HG03025 (cell line): ENCODE data around the gene ADAMTSL5.

Experiments
- ATAC-seq: cut with Tn5 transposase; IDR thresholded peaks from one replicate; pipeline ENCODE4 v1.9.1; 2021; ENCODE audit warnings: mild to moderate bottlenecking, moderate library complexity; ENCODE audit not compliant: unreplicated experiment, low FRiP score

The ADAMTSL5 gene

DNA sequence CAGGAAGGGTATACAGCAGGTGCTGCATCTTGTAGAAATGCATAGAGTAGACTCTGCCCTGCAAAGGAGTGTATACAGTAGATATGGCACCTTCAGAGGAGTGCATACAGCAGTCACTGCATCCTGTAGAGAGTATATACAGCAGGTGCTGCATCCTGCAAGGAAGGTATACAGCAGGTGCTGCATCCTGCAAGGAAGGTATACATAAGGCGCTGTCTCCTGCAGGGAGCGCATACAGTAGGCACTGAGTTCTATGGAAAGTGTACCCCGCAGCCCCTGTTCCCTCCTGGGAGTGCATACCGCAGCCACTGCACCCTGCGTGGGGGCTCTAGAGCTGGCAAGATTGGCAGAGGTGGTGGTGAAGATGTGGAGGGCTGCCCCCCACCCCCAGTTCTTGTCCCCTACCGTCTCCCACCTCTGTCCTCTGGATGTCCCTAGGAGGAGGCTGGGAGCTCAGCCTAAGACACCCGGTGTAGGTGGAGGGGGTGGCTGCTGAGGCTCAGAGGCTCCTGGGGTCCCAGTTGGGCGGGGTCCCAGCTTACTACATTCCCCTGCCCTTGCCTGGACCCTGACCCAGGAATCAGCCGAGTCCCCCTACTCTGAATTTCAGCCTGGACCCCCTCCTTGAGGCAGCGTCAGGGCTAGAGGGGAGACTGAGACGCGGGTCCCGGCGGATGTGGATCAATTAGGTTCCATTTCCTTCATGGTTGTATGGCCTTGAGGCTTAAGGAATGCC lies 2.3 kb upstream of the ADAMTSL5 start:
- no peak for ATAC-seq

DNA sequence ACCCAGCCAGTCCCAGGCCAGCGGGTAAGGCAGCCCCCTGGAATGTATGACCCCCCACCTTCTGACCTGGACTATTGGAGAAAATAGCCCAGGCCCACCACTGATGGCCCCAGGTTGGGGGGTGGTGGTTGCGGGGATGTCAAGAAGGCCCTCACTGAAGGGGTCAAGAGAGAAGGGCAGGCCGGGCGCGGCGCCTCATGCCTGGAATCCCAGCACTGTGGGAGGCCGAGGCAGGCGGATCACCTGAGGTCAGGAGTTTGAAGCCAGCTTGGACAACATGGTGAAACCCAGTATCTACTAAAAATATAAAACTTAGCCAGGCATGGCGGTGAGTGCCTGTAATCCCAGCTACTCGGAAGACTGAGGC lies 1.5 kb upstream of the ADAMTSL5 start:
- ATAC-seq: no peak

GRCh38 chr19:1513499-1514294 lies 878 bp upstream of the ADAMTSL5 start:
- ATAC-seq: no peak

DNA sequence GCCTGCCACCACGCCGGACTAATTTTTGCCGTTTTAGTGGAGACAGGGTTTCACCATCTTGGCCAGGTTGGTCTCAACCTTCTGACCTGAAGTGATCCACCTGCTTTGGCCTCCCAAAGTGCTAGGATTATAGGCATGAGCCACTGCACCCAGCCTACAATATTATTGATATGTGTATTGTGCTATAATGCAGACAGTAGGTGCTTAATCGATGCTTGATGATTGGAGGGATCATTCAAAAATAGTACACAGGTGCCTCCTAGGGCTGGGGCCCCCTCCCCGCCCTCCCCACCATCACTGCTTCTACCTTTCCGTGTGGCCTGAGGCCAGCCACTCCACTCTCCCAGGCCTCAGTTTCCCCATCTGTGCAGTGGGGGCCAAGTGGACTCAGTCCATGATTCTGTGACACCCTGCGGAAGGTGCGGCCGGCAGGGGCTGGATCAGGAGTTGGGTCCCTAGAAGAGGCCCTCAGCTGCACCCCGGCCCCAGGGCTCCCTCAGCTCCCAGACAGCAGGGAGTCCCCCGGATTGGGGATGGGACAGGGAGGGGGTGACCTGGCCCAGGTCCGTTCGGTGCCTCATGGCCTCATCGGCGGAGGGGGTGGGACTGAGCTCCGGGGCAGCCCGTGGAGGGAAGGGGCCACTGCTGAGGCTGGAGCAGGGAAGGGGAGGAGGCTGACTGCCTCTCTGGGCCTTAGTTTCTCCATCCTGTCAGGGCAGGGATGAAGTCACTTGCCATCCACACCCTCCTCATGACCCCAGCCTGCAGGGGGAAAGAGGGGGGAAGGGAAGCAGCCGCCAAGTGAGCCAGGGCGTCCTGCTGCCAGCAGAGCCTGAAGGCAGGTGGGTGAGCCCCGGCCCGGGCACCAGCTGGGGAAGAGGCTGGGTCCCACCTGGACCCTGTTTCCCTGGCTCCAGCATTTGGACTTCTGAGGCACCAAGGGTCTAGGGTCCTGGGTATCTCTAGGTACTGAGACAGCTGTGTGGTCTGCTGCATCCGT lies 1.2 kb downstream of the ADAMTSL5 start:
- no peak for ATAC-seq

DNA sequence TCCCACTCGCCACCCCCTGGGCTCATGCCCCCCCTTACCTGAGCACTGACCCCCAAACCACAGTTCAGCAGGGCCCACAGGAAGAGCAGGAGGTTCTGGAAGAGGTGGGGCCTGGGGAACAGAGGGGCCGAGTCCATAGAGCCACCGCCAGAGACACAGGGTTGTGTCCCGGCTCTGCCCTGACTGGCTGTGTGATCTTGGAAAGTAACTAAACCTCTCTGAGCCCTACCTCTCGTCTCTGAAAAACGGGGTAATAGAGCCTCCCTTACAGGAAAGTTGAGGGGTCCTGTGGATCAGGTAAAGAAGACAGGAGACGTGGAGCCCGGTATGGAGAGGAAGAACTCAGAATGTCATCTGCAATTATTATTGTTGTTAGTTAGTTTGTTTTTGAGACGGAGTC lies 2.0 kb downstream of the ADAMTSL5 start:
- no peak for ATAC-seq

DNA sequence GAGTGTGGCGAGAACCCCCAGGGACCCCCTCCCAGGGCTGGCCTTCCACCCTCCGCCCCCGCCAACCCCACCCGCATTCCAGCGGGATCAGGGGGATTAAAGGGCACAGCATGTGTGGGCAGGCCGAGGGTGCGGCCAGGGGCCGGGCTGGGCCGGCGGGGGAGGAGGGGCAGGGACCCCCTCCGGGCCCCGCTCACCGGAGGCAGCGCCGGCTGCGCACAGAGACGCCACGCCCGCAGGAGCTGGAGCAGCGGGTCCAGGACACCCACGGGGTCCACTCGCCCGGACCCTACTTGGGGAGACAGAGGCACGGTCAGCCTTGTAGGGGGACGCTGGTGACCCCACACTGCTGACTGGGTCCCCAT lies 2.4 kb downstream of the ADAMTSL5 start:
- ATAC-seq: no peak

GRCh38 chr19:1509602-1510441 lies 3.0 kb downstream of the ADAMTSL5 start:
- no peak for ATAC-seq

DNA sequence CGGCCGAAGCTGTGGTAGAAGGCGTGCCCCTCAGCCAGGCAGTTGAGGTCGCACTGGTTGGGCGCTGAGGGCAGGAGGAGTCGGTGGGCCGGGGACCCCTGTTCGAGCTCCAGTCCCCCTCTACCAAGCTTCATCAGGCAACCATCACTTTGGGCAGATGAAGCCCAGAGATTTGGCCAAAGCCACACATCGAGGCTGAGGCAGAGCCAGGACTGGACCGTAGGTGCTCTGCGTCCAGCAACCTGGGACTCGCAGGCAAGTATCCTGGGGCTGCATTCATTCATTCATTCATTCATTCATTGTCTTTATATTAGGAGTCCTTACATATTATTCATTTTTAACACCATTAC lies 4.3 kb downstream of the ADAMTSL5 start:
- ATAC-seq: no peak

- no peak for ATAC-seq
Observed at GRCh38 chr19:1507763-1508506, 4.9 kb downstream of the ADAMTSL5 start.

DNA sequence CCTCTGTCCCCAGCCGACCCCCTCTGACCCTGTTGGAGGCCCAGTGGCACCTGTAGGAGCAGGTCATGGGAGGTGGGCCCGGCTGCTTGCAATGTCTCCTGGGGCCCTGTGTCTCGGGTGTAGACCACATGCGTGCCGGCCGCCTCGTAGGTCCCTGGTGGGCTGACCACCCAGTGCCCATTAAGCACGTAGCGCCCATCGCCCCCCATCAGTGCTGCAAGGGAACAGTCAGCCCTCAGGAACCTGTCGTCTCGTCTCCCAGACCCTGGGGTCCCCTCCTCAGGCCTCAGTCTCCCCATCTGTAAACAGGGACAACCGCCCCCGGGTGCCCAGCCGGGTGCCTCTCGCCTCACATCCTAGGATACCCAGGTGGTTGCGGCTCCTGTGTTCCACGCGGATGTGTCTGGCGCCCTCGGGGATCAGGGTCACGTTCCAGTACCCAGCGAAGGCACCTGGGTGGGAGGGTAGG lies 5.6 kb downstream of the ADAMTSL5 start:
- no peak for ATAC-seq

- no peak for ATAC-seq
Observed at GRCh38 chr19:1505991-1506881, 6.6 kb downstream of the ADAMTSL5 start.

DNA sequence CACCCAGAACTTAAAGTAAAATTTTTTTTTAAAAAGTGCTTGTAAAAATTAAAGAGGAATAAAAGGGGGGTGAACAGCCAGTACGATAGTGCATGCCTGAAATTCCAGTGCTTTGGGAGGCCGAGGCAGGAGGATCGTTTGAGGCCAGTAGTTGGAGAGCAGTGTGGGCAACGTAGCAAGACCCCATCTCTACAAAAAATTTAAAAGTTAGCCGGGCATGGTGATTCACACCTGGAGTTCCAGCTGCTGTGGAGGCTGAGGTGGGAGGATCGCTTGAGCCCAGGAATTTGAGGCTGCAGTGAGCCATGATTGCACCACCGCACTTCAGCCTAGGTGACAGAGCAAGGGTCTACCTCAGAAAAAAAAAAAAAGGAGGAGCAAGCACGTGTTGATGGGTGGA lies 7.8 kb downstream of the ADAMTSL5 start:
- ATAC-seq: no peak

DNA sequence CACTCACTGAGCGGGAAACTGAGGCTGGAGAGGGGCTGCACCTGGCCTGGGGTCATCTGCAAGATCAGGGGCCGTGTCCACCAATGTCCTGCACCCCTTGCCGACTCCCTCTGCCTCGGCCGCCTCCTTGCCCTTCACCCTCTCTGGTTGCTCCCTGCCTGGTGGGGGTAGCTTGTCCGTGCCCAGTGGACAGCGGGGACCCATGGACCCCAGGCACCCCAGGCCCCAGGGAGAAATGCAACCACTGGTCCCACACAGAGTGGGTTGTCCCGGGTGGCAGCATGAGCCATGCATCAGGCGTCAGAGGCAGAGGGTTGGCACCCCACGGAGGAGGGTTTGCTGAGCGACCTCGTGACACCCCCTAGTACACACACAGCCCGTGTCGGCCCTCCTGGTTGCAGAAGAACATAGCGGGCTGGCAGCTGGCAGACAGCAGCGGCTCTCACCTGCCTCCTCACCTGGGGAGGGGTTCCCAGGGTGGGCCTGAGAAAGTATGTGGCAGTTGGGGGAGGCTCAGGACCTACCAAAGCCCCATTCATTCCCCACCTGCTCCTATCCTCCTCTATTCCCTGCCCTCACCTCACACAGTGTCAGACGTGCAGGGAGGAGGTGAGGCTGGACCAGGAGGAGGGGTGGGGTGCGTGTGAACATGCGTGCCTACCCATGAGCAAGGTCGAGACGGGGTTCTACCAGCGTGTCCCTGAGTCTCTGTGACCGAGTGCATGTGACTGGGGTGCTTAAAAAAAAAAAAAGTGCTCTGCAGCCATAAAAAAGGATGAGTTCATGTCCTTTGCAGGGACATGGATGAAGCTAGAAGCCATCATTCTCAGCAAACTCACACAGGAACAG lies 8.7 kb downstream of the ADAMTSL5 start:
- no peak for ATAC-seq

GRCh38 chr19:1503089-1503924 lies 9.5 kb downstream of the ADAMTSL5 start:
- no peak for ATAC-seq

- ATAC-seq: no peak
Observed at GRCh38 chr19:1502433-1503088, 10.3 kb downstream of the ADAMTSL5 start.

DNA sequence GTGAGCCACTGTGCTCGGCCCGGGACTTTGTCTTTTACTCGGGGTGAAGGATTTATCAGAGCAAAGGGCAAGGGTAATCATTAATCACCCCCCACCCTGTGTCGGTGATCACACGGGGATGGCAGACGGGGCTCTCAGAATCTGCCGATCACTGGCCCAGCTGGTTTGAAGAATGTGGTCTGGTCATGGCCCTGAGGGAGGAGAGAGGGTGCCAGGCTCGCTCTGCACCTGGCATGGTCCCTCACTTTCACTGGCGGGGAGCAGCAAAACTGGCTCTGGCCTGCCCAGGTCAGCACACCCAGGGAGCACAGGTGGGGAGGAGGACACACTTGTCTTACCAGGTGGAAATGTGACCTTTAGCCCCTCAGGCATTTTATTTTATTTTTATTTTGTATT lies 11.6 kb downstream of the ADAMTSL5 start:
- ATAC-seq: no peak
